HG02885 (cell line): ENCODE data around the gene LARGE1.
"Not testable (repeated sequence)": the region's sequence is repeated elsewhere in the genome, so short reads cannot be mapped to it uniquely, and the experiment has no call there.

ENCODE experiments used
- ATAC-seq: cut with Tn5 transposase; IDR thresholded peaks from one replicate; pipeline ENCODE4 v1.9.1; 2021; ENCODE audit warnings: mild to moderate bottlenecking; ENCODE audit not compliant: unreplicated experiment, poor library complexity

Gene LARGE1

DNA sequence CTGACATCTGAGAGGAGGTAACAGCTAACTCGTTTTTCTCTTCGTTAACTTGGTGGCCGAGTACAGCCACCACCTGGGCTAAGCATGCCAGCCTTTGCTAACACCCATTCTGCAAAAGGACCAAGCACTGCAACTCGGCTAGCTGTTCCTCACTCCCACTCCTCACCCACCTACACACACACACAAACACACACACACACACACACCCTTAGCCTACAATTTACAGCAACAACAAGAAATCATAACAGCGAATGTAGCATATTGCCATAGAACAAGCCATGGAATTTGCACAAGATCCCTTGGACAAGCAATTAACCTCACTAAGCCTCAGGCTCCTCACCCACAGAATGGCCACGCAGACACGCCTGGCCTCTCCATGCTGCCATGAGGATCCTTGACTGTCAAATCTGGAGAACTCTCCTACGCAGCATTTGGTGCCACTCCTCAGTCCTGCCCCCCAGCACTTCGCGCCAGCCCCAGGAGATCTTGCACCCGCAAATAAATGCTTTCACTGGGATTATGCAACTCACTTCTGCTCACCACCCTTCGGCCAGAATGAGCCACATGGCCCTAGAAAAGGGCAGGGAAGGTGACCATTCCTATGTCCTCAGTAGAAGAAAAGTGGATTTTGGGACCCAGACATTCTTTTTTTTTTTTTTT lies 58.9 kb downstream of the LARGE1 start:
- no peak for ATAC-seq

- ATAC-seq, result no peak
These were observed 59.9 kb downstream of the LARGE1 start for GRCh38 chr22:33860386-33860785.

GRCh38 chr22:33859311-33859710 lies 61.0 kb downstream of the LARGE1 start:
- no peak for ATAC-seq

DNA sequence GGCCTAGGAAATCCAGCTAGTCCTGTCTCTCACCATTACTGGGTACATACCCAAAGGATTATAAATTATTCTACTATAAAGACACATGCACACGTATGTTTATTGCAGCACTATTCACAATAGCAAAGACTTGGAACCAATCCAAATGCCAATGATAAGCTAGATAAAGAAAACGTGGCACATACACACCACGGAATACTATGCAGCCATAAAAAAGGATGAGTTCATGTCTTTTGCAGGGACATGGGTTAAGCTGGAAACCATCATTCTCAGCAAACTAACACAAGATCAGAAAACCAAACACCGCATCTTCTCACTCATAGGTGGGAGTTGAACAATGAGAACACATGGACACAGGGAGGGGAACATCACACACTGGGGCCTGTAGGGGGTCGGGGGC lies 61.6 kb downstream of the LARGE1 start:
- ATAC-seq, result not testable (repeated sequence)

GRCh38 chr22:33857767-33858166 lies 62.5 kb downstream of the LARGE1 start:
- not testable (repeated sequence) for ATAC-seq

DNA sequence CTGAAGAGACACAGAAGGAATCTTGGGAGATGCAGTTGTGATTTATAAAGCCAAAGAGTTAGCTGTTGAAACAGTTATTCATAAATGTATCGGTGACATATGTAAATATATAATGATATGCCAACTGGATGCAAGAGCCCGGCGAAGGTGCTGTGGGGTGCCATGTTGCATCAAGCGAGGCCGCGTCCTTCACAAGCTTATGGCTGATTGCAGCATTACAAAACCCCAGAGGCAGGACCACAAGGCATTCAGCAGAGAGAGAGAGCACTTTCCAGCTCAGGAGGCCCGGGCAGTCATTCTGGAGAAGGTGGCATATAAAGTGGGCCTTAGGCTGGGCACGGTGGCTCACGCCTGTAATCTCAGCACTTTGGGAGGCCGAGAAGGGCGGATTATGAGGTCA lies 65.6 kb downstream of the LARGE1 start:
- no peak for ATAC-seq

- peak; percentile 80 for ATAC-seq
These were observed 66.8 kb downstream of the LARGE1 start for GRCh38 chr22:33853200-33854097.

DNA sequence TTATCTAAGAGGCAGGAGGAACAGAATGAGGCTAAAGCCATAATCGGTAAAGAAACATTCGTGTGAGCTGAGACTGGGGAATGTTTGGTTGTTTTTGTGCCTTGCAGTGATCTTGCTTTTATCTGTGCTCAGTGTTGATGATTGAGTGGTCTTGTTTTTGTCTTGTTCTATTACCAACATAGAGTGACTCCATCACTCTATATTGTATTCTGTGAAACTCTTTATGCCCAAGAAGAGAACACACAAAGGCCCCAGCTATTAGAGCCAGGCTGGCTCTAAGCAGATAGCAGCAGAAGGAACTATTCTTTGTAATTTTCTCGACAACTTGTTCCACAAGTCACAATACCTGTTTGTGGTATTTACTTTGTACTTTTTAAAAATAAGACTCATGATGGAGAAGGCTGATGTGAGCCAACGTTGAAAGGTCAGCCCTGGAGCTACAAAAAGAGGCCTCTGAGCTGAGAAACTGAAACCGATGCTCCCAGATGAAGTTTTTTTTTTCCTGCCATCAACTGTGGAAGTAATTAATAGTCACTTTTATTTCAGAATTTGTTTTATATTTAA lies 68.4 kb downstream of the LARGE1 start:
- no peak for ATAC-seq

- no peak for ATAC-seq
These were observed 69.0 kb downstream of the LARGE1 start for GRCh38 chr22:33851240-33851639.

GRCh38 chr22:33850724-33851123 lies 69.6 kb downstream of the LARGE1 start:
- no peak for ATAC-seq

DNA sequence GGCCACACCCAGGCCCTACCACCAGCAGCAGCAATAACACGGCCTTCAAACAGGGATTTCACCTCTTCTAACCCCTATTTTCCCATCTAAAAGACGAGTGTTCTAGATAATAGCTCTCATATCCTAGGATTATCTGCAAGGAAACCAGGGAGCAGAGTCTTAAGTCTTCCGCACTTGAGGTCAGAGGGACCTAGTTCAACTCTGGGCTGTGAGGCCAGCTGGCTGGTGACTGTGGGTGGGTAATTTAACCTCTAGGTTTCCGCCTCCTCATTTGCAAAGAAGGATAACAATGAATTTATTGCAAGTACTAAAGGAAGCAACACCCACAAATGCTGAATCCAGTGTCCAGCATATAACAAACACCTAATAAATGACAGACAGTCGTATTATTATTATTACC lies 70.1 kb downstream of the LARGE1 start:
- no peak for ATAC-seq

GRCh38 chr22:33848251-33848650 lies 72.0 kb downstream of the LARGE1 start:
- no peak for ATAC-seq

- ATAC-seq, result no peak
These were observed 76.0 kb downstream of the LARGE1 start for GRCh38 chr22:33844273-33844672.

DNA sequence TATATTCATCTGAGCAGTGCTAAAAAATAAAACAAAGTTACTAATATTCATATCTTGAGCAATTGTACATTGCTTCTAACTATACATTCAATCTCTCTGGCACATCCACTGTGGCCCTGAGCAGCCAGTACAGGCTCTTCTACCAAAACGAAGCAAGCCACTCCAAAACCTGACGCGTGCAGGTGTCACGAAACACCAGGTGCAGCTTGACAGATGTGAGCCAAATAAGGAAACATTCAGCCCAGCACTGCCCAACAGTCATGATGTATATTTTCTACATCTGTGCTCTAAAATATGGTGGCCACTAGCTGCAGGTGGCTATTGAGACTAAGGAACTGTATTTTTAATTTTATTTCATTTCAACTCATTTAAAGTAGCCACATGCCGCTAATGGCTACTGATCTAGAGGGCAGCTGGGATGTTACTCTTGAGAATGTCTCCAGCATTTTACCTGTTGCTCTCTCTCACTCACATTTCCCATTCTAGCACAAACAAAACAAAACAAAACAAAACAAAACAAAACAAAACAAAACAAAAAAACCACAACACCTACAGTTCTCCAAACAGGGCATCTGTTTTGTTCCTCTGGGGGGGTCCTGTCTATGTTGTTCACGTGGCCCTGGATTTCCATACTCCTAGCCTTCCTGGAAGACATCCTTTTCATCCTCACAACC lies 77.7 kb downstream of the LARGE1 start:
- ATAC-seq, result no peak

- ATAC-seq, result no peak
These were observed 78.3 kb downstream of the LARGE1 start for GRCh38 chr22:33842006-33842354.

GRCh38 chr22:33841281-33842005 lies 78.8 kb downstream of the LARGE1 start:
- no peak for ATAC-seq

DNA sequence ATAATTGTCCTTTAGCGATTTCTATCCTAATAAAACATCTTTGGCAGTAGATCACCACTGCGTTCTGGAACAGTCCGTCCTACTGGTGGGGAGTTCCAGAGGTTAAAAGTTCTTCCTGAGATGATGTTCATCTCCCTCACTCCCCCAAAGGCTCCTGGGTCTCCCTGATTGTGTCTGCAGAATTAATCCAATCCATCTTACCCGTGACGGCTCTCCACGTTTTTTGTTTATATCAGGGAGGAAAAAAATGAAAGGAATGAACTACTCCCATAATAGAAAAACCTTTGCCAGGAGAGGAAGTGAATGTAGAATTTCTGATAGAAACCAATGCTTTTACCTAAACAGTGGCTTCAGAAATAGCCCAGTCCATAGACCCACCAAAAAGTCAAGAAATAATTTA lies 81.6 kb downstream of the LARGE1 start:
- no peak for ATAC-seq

- no peak for ATAC-seq
These were observed 82.5 kb downstream of the LARGE1 start for GRCh38 chr22:33837826-33838225.

GRCh38 chr22:33835265-33835664 lies 85.0 kb downstream of the LARGE1 start:
- no peak for ATAC-seq

DNA sequence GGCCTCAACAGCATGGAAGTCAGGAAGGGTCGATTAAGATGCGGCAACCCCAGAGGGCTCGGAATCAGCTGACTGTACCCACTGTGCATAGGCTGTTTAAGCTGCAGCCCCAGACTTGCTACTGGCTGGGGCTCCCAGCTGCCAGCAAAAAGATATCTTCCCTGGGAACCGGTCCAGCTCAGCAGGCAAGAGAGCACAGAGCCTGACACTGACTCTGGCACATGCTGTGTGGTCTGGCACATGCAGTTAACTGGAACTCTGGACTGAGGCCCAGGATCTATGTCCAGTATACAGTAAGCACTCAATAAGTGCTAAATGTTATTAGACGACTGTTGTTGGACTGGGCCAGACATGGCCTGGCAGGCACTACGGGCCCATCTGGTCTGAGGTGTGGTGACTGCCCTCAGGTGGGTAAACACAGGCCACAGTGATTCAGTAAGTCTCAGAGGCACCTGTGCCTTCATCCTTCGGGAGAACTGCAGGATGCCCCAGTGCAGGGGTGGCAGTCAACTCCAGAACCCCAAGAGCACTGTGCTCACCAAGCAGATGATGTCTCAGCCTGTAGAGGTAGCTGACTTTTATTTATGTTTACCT lies 87.6 kb downstream of the LARGE1 start:
- ATAC-seq, result no peak
